ENCODE results near the gene PIAS4. TPM values are rescaled to one million over a fixed set of nuclear protein-coding genes. Genes with fewer than 3 reads are reported as not detected.

The PIAS4 gene
- total and polyA plus RNA-seq, 2 of the 13 experiments (the other 11 are each of a cell fraction or from before 2014, with no cell fraction given): 9.0 to 20.1 TPM

- no peak for TF ChIP-seq CHCHD3 (CRISPR knock-in tag; IDR thresholded peaks at IDR 0.05)
- no peak for TF ChIP-seq NR2C2 (CRISPR knock-in tag; IDR thresholded peaks at IDR 0.05; ENCODE audit: borderline replicate concordance)
- peak; percentile 72; the same call in 1 of the 2 replicates for TF ChIP-seq AKAP8 (CRISPR knock-in tag; IDR thresholded peaks at IDR 0.05)
- TF ChIP-seq NR3C1 (CRISPR knock-in tag; IDR thresholded peaks at IDR 0.05): no peak
- peak; percentile 86 for TF ChIP-seq AGO2 (optimal IDR thresholded peaks at IDR 0.05; ENCODE audit: low read depth, low read length)
- no peak for TF ChIP-seq ZNF180 (CRISPR knock-in tag; IDR thresholded peaks at IDR 0.05; ENCODE audit: borderline replicate concordance, low read depth)
These were observed 47.1 kb downstream of the PIAS4 start (continued) for GRCh38 chr19:4054441-4055208.

- no peak for FAIRE-seq
- POLR2A ChIA-PET: no interaction called here
- Histone ChIP-seq H3K27ac (ENCODE audit: extremely low read length, insufficient read depth, low read length) (no peak overlapping the region), H3K9me3 (ENCODE audit: low read length) (no peaks in the 10 kb centered on the region), H3K4me3 (replicated peaks in 1 of 3; ENCODE audit: insufficient read depth in 1 of 3, low read depth in 2 of 3, low read length in 3 of 3) (no peak overlapping the region), H3K27me3 (ENCODE audit: control insufficient read depth in 1 of 2, insufficient read depth in 2 of 2, low read length in 2 of 2) (no peaks in the 10 kb centered on the region), H3K4me2 (ENCODE audit: low read depth, low read length) (no peak overlapping the region), H3K4me1 (ENCODE audit: insufficient read depth, low read length) (peaks cover 61% of the 10 kb centered on the region), H3K9ac (ENCODE audit: insufficient read depth, low read depth, low read length) (no peak overlapping the region), H2AFZ (ENCODE audit: low read length) (no peak overlapping the region), H4K20me1 (ENCODE audit: insufficient read depth, low read length) (peaks cover 42% of the 10 kb centered on the region), H3K79me2 (ENCODE audit: insufficient read depth, low read length) (peaks cover 68% of the 10 kb centered on the region), H3K36me3 (replicated peaks in 1 of 2; ENCODE audit: control insufficient read depth in 1 of 2, insufficient read depth in 2 of 2, low read length in 2 of 2) (peaks cover 25 to 44% of the 10 kb centered on the region in 2 experiments)
- CTCF ChIA-PET (ENCODE audit: low intra/inter-chr PET ratio, low total read pairs): no interaction called here
- ATAC-seq: no peak
- no peak for DNase-seq (ENCODE audit: low spot score)
- 100% methylated on average over 19 of the region's 20 CpGs for WGBS (ENCODE audit: low lambda C conversion rate)
- in situ Hi-C loops (cut with HindIII; ENCODE audit: extremely low pct_ligation_motif_present, low pct_unique_long_range_greater_than_20kb) (no loop called here), intact Hi-C loops (cut with micrococcal nuclease; ENCODE audit: unreplicated experiment) (loop anchor here (10.0 kb wide), 1 partner anchor 90 kb away; no protein-coding TSS in a partner anchor)
- no TSS peak for BruUV-seq (replicated peaks)
- TF ChIP-seq MED1 (CRISPR knock-in tag; IDR thresholded peaks at IDR 0.05) (no peak), ZFP36 (IDR thresholded peaks at IDR 0.05; ENCODE audit: borderline replicate concordance, low read depth, low read length, partially characterized antibody) (no peak), ZNF878 (CRISPR knock-in tag; IDR thresholded peaks at IDR 0.05) (no peak), POLR2A (IDR thresholded peaks at IDR 0.05; ENCODE audit: insufficient read depth in 1 of 2, low read depth in 2 of 2, low read length in 2 of 2) (0 out of 4 replicates have a peak, but pooled peaks of 1 of the 2 experiments have one; percentile 12), ONECUT2 (CRISPR knock-in tag; IDR thresholded peaks at IDR 0.05) (no peak), ZBTB38 (CRISPR knock-in tag; IDR thresholded peaks at IDR 0.05) (peak; percentile 89), TCF7 (IDR thresholded peaks at IDR 0.05; ENCODE audit: low read depth) (no peak), ZNF609 (CRISPR knock-in tag; IDR thresholded peaks at IDR 0.05; ENCODE audit: borderline replicate concordance) (no peak), PRPF4 (IDR thresholded peaks at IDR 0.05; ENCODE audit: low read depth, low read length, poor library complexity, severe bottlenecking) (peak; percentile 54), TERF1 (CRISPR knock-in tag; IDR thresholded peaks at IDR 0.05) (no peak), FOXK1 (CRISPR knock-in tag; IDR thresholded peaks at IDR 0.05; ENCODE audit: borderline replicate concordance, low read depth) (no peak), NKX3-1 (CRISPR knock-in tag; IDR thresholded peaks at IDR 0.05) (no peak), ZNF337 (CRISPR knock-in tag; IDR thresholded peaks at IDR 0.05; ENCODE audit: borderline replicate concordance, low read depth) (no peak)
These were observed 47.6 kb downstream of the PIAS4 start for GRCh38 chr19:4055209-4055552.

Measured in HepG2 (cell line).